IMR-90 (cell line): ENCODE data around the gene ZACN. TPM values are rescaled to one million over a fixed set of nuclear protein-coding genes. Genes with fewer than 3 reads are reported as not detected.

Experiments
- ATAC-seq: fragments of 200-7000 bp; cut with Tn5 transposase; 2 replicates; pipeline ENCODE4 v1.9.1; 2020; ENCODE audit warnings: low read depth, mild to moderate bottlenecking, moderate library complexity
- BruUV-seq: library from RNA; stranded (reverse); fragments of 400-500 nt; replicated peaks from 2 replicates; lab custom pipeline; 2021; lab: Mats Ljungman, UMichigan
- CTCF ChIA-PET: fragments of 300-600 bp; formaldehyde crosslinking; extraction: SDS; loops from one replicate; lab custom pipeline; 2021; ENCODE audit warnings: antibody characterized with exemption; lab: Yijun Ruan, JAX
- POLR2A ChIA-PET: fragments of 300-600 bp; sonication (Branson Sonifier 250); formaldehyde crosslinking; loops from one replicate; lab custom pipeline; 2022; ENCODE audit warnings: antibody characterized with exemption; ENCODE audit not compliant: unreplicated experiment; lab: Charles Lee
- DNase-seq: peaks from one replicate; pipeline ENCODE4 v3.0.0; 2013
- H2AFZ ChIP-seq: replicated peaks from 2 replicates; pipeline ENCODE3; 2013; ENCODE audit warnings: low read length, mild to moderate bottlenecking; ENCODE audit not compliant: poor library complexity
- H2AK5ac ChIP-seq: 2 replicates; pipeline ENCODE4 v1.6.1; 2013; ENCODE audit warnings: low read depth, low read length, inconsistent platforms
- H2AK9ac ChIP-seq: replicated peaks from 2 replicates; pipeline ENCODE3; 2013; ENCODE audit warnings: mild to moderate bottlenecking, low read depth, low read length, moderate library complexity; ENCODE audit not compliant: poor library complexity
- H2BK120ac ChIP-seq: 2 replicates; pipeline ENCODE4 v1.6.1; 2013; ENCODE audit warnings: low read depth, low read length, inconsistent platforms
- H2BK15ac ChIP-seq: 3 replicates; pipeline ENCODE4 v1.6.1; 2013; ENCODE audit warnings: low read depth, low read length, inconsistent platforms
- H2BK20ac ChIP-seq: 2 replicates; pipeline ENCODE4 v1.6.1; 2013; ENCODE audit warnings: low read depth, mild to moderate bottlenecking, inconsistent platforms, low read length, moderate library complexity
- H2BK5ac ChIP-seq: 2 replicates; pipeline ENCODE4 v1.6.1; 2013; ENCODE audit warnings: mild to moderate bottlenecking, low read depth, low read length, inconsistent platforms; ENCODE audit not compliant: poor library complexity, severe bottlenecking
- H3K14ac ChIP-seq: replicated peaks from 2 replicates; pipeline ENCODE4 v1.6.1; 2013; ENCODE audit warnings: low read depth, low read length, inconsistent platforms
- H3K18ac ChIP-seq: 2 replicates; pipeline ENCODE4 v1.6.1; 2013; ENCODE audit warnings: low read depth, low read length, control low read depth
- H3K23ac ChIP-seq: 2 replicates; pipeline ENCODE4 v1.6.1; 2013; ENCODE audit warnings: low read depth, low read length, inconsistent platforms
- H3K27ac ChIP-seq: 2 replicates; pipeline ENCODE4 v1.5.1; 2013; ENCODE audit warnings: mild to moderate bottlenecking, control low read depth, low read length; ENCODE audit not compliant: insufficient read depth
- H3K27me3 ChIP-seq: 2 replicates; pipeline ENCODE4 v1.6.1; 2013; ENCODE audit warnings: low read length; ENCODE audit not compliant: control insufficient read depth, insufficient read depth
- H3K36me3 ChIP-seq: 2 replicates; pipeline ENCODE4 v1.6.1; 2013; ENCODE audit warnings: low read length, mixed read lengths; ENCODE audit not compliant: control insufficient read depth, insufficient read depth
- H3K4ac ChIP-seq: 2 replicates; pipeline ENCODE4 v1.6.1; 2013; ENCODE audit warnings: low read depth, low read length, inconsistent platforms
- H3K4me1 ChIP-seq: 2 replicates; pipeline ENCODE4 v1.6.1; 2013; ENCODE audit warnings: low read length, mixed read lengths; ENCODE audit not compliant: control insufficient read depth, insufficient read depth
- H3K4me2 ChIP-seq: 2 replicates; pipeline ENCODE4 v1.6.1; 2013; ENCODE audit warnings: low read depth, mild to moderate bottlenecking, control low read depth, low read length, moderate library complexity
- H3K4me3 ChIP-seq: 2 replicates; pipeline ENCODE4 v1.5.1; 2013; ENCODE audit warnings: low read depth, mild to moderate bottlenecking, control low read depth, low read length, moderate library complexity; ENCODE audit not compliant: insufficient read depth
- H3K56ac ChIP-seq: 2 replicates; pipeline ENCODE4 v1.6.1; 2013; ENCODE audit warnings: low read length, inconsistent platforms; ENCODE audit not compliant: insufficient read depth; ENCODE audit errors: extremely low read depth
- H3K79me1 ChIP-seq, 2 experiments: 2 replicates each; pipeline ENCODE4 v1.6.1; 2013; ENCODE audit warnings: low read length in 2 of 2, inconsistent platforms in 1 of 2, low read depth in 1 of 2
- H3K9ac ChIP-seq: 2 replicates; pipeline ENCODE4 v1.6.1; 2013; ENCODE audit warnings: low read depth, low read length, control low read depth
- H3K9me1 ChIP-seq: 2 replicates; pipeline ENCODE4 v1.6.1; 2013; ENCODE audit warnings: low read length, inconsistent platforms; ENCODE audit not compliant: insufficient read depth
- H3K9me3 ChIP-seq: 2 replicates; pipeline ENCODE4 v1.6.1; 2013; ENCODE audit warnings: low read length; ENCODE audit not compliant: control insufficient read depth, insufficient read depth
- H4K20me1 ChIP-seq: 2 replicates; pipeline ENCODE4 v1.6.1; 2013; ENCODE audit warnings: low read length, inconsistent platforms; ENCODE audit not compliant: insufficient read depth
- H4K5ac ChIP-seq: 2 replicates; pipeline ENCODE4 v1.6.1; 2013; ENCODE audit warnings: mild to moderate bottlenecking, low read depth, low read length, control low read depth
- H4K8ac ChIP-seq, 2 experiments: 2 replicates each; pipeline ENCODE4 v1.6.1; 2013; ENCODE audit warnings: low read depth in 2 of 2, low read length in 2 of 2, control low read depth in 1 of 2, inconsistent platforms in 1 of 2
- H4K91ac ChIP-seq: 2 replicates; pipeline ENCODE4 v1.6.1; 2013; ENCODE audit warnings: low read depth, low read length, inconsistent platforms; ENCODE audit not compliant: insufficient read depth
- BHLHE40 ChIP-seq: fragments of 150-350 bp; IDR thresholded peaks from 2 replicates; pipeline ENCODE4 v1.6.1; 2016; ENCODE audit warnings: mild to moderate bottlenecking, low read depth, low read length
- CEBPB ChIP-seq: IDR thresholded peaks from 2 replicates; pipeline ENCODE4 v1.6.1; 2012; ENCODE audit warnings: low read depth, low read length, improper control_type of control experiment
- CHD1 ChIP-seq: IDR thresholded peaks from 2 replicates; pipeline ENCODE4 v1.6.1; 2012; ENCODE audit warnings: low read depth, low read length, improper control_type of control experiment
- MAFK ChIP-seq: IDR thresholded peaks from 2 replicates; pipeline ENCODE4 v1.6.1; 2012; ENCODE audit warnings: low read depth, low read length, improper control_type of control experiment
- MAZ ChIP-seq: IDR thresholded peaks from 2 replicates; pipeline ENCODE4 v1.6.1; 2012; ENCODE audit warnings: low read depth, mild to moderate bottlenecking, low read length, improper control_type of control experiment, moderate library complexity, borderline replicate concordance
- RAD21 ChIP-seq: IDR thresholded peaks from 2 replicates; pipeline ENCODE4 v1.6.1; 2012; ENCODE audit warnings: low read length, improper control_type of control experiment
- USF2 ChIP-seq: fragments of 150-350 bp; IDR thresholded peaks from 2 replicates; pipeline ENCODE4 v1.6.1; 2017; ENCODE audit warnings: mild to moderate bottlenecking, antibody characterized with exemption, low read length, low read depth
- WGBS, 2 experiments: methylation state at CpG; one replicate each; pipeline versions ENCODE4 v1.1.5 to v1.1.7; 2013; ENCODE audit warnings: missing lambda C conversion rate in 2 of 2; ENCODE audit not compliant: insufficient read length in 1 of 2; ENCODE audit errors: extremely low coverage in 2 of 2; 5-methylcytosine and 5-hydroxymethylcytosine counted together
- dilution Hi-C: fragments of 300-500 bp; cut with HindIII; formaldehyde crosslinking; loops from one replicate; pipeline ENCODE4 v1.14.3; 2018; ENCODE audit warnings: low sequenced_read_pairs; ENCODE audit not compliant: unreplicated experiment
- in situ Hi-C: fragments of 300-500 bp; cut with MboI; formaldehyde crosslinking; loops from 3 replicates; pipeline ENCODE4 v1.14.3; 2019; ENCODE audit warnings: low sequenced_read_pairs, inconsistent platforms, mixed read lengths
- intact Hi-C: fragments of 100-400 bp; cut with micrococcal nuclease; formaldehyde crosslinking; loops from 2 replicates; pipeline ENCODE4 v1.10.0; 2022
- polyA plus RNA-seq, 3 experiments: library from polyadenylated mRNA; depleted of rRNA; stranded (reverse); fragments of >200 nt; gene quantifications; 2 replicates each; pipeline ENCODE4 v1.2.3, GENCODE V29; 2012; ENCODE audit warnings: low replicate concordance in 1 of 3
- total RNA-seq: library from RNA; depleted of rRNA; stranded (reverse); fragments of >200 nt; gene quantifications from 2 replicates; pipeline ENCODE4 v1.2.3, GENCODE V29; 2012

Gene ZACN
- total and polyA plus RNA-seq, 2 of the 4 experiments (the other 2 are of a cell fraction) = not detected

GRCh38 chr17:76097716-76098295, 18.8 kb downstream of the ZACN start:
- ATAC-seq = no peak
- DNase-seq = no peak
- H4K20me1 ChIP-seq = peaks cover 2% of the 10 kb centered on the region; the same call in 1 of the 2 replicates
- 0 out of 2 replicates have a peak, but pooled peaks cover 3% of the 10 kb centered on the region for H3K9me1 ChIP-seq
- H2BK15ac ChIP-seq = no peak overlapping the region
- no peaks in the 10 kb centered on the region for H3K9me3 ChIP-seq
- no peak overlapping the region for H3K56ac ChIP-seq
- peaks cover 48% of the 10 kb centered on the region for H3K36me3 ChIP-seq
- dilution Hi-C loops (no loop called here), in situ Hi-C loops (no loop called here), intact Hi-C loops (no loop called here)
- WGBS, 2 experiments = 95% methylated on average over 11 of the region's 19 CpGs; no CpG with 5 or more reads in 1 of the 2 experiments
- no peak overlapping the region for H2BK5ac ChIP-seq
- H3K27me3 ChIP-seq = no peaks in the 10 kb centered on the region
- no peak overlapping the region for H2AFZ ChIP-seq
- H2AK9ac ChIP-seq = peak overlapping the region; percentile 9
- H3K79me1 ChIP-seq = peaks cover 18 to 35% of the 10 kb centered on the region in 2 experiments
- no peak overlapping the region for H3K27ac ChIP-seq
- H3K4me2 ChIP-seq = no peak overlapping the region
- H2AK5ac ChIP-seq = no peak overlapping the region
- H3K18ac ChIP-seq = no peak overlapping the region
- H2BK120ac ChIP-seq = no peak overlapping the region
- no peak overlapping the region for H4K5ac ChIP-seq
- ChIA-PET POLR2A (no interaction called here), CTCF (no interaction called here)
- H3K9ac ChIP-seq = no peak overlapping the region
- H3K4ac ChIP-seq = no peak overlapping the region
- H4K8ac ChIP-seq = no peak overlapping the region
- BruUV-seq = no TSS peak
- no peak overlapping the region for H4K91ac ChIP-seq
- TF ChIP-seq CEBPB = no peak
- TF ChIP-seq CHD1 = no peak
- TF ChIP-seq MAZ = no peak
- TF ChIP-seq USF2 = no peak
- TF ChIP-seq MAFK = no peak
- no peak for TF ChIP-seq BHLHE40
- no peak for TF ChIP-seq RAD21
- no peak overlapping the region for H2BK20ac ChIP-seq
- peaks cover 2% of the 10 kb centered on the region; the same call in 1 of the 2 replicates for H3K4me1 ChIP-seq
- H3K4me3 ChIP-seq = no peak overlapping the region
- no peak overlapping the region for H3K23ac ChIP-seq
- H3K14ac ChIP-seq = no peak overlapping the region
